HG02678 (cell line): ENCODE results near the gene CSHL1.
"Not testable (repeated sequence)": the region's sequence is repeated elsewhere in the genome, so short reads cannot be mapped to it uniquely, and the experiment has no call there.

Experiments used
- ATAC-seq: cut with Tn5 transposase; IDR thresholded peaks from one replicate; pipeline ENCODE4 v1.9.1; 2021; ENCODE audit warnings: mild to moderate bottlenecking, moderate library complexity; ENCODE audit not compliant: unreplicated experiment

The CSHL1 gene

GRCh38 chr17:63892316-63893037 lies 18.6 kb downstream of the CSHL1 start:
- not testable (repeated sequence) for ATAC-seq

DNA sequence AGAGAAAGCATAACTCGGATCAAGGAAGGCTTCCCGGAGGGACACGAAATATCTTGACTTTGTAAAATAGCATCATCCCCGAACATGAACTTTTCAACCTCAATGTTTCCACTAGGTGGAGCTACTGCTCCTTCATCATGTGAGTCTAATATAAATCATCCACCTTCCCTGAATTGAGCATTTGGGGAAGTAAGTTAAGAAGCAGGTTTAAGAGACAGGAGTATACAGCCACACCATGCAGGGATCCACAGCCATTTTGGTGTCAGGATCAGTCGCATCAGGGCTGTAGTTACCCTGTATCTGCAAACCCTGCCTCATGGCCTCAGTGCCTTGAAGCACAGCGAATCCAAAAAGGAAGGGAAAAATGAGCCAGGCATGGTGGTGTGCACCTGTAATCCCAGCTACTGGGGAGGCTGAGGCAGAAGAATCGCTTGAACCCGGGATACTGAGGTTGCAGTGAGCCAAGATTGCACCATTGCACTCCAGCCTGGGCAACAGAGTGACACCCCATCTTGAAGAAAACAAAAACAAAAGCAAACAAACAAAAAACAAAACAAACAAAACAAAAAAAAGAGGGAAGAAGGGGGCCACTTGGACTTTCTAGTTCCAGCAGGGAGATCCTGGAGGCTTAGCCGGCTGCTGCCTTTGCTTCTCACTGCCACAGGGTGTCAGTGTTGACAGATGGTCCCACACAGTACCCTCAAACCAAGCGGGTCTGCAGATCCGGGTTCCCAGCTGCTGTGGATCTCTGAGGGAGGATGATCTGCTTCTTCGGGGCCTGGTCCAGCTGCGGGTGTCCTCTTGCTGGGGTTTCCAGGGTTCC lies 21.8 kb downstream of the CSHL1 start:
- not testable (repeated sequence) for ATAC-seq

GRCh38 chr17:63885119-63885518 lies 25.9 kb downstream of the CSHL1 start:
- ATAC-seq: not testable (repeated sequence)

GRCh38 chr17:63882626-63883126 lies 28.4 kb downstream of the CSHL1 start:
- not testable (repeated sequence) for ATAC-seq

DNA sequence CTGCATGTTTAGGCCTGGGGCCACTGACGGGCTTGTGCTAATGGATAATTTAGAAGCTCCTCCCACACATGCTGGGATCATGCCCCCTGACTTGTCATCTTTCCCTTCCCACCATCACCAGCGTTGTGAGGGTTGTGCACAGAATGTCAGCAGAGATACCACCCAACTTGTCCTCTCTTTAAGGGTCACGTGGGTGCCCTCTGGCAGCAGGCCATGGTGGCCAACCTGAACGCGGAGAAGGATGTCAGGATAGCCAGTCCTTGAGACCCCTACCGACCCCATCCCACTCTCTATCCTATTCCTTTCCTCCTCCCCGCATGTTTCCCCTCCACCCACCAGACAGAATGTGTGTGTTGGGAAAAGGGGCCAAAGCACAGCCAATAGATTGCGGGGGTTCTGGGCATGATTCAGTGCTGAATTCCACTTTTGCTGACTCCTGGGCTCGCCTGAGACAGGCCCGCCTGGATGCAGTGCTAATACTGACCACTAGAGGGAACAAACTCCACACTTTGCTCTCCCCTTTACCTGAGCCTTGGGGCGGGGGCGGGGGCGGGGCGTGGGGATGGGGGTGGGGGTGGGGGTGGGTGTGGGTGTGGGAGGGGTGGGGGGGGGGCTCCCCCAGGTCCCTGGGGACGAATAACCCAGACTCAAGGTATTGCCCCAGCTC lies 29.0 kb downstream of the CSHL1 start, which contains the start of gene GH2:
GH2 (minus strand) TSS at position 10 of the 667 bp plus-strand sequence. CDS start 143 bp downstream, outside the sequence.
- no peak for ATAC-seq

DNA sequence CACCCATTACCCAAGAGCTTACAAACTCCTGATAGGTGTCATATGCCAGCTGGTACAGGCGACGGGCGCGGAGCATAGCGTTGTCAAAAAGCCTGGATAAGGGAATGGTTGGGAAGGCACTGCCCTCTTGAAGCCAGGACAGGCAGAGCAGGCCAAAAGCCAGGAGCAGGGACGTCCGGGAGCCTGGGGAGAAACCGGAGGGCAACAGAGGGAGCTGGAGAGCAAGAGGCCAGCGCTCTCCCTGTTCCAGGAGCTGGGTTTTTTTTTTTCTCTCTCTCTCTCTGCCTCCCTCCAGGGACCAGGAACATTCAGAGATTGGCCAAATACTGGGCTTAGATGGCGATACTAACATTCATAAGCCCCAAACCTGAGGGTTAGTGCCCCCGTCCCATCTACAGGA lies 29.7 kb downstream of the CSHL1 start:
- not testable (repeated sequence) for ATAC-seq

- ATAC-seq: no peak
These were observed 30.4 kb downstream of the CSHL1 start for GRCh38 chr17:63880706-63881105.

GRCh38 chr17:63878413-63878812 lies 32.6 kb downstream of the CSHL1 start:
- ATAC-seq: not testable (repeated sequence)

DNA sequence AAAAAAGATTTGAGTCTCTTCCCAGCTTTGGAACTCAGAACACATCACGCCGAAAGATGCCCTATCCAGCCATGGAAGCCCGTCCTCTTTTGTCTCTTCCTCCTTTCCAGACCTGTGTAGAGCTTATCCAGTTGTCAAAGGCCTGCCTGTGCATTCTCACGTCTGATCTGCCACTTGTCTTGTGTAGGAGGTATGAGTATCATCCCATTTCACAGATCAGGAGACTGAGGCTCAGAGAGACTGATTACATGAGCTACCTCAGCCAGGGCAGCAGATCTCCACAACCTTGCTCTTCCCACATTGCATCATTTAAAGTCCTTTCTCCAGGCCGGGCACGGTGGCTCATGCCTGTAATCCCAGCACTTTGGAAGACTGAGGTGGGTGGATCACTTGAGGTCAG lies 36.4 kb downstream of the CSHL1 start:
- not testable (repeated sequence) for ATAC-seq

GRCh38 chr17:63874061-63874626 lies 36.9 kb downstream of the CSHL1 start:
- ATAC-seq: not testable (repeated sequence)

- not testable (repeated sequence) for ATAC-seq
These were observed 37.5 kb downstream of the CSHL1 start, which contains the start of gene CSH2 for GRCh38 chr17:63873577-63873976. Gene CSH2, minus strand, starts transcription at chr17:63873677. Its CDS starts 63 bp downstream, at chr17:63873614.

DNA sequence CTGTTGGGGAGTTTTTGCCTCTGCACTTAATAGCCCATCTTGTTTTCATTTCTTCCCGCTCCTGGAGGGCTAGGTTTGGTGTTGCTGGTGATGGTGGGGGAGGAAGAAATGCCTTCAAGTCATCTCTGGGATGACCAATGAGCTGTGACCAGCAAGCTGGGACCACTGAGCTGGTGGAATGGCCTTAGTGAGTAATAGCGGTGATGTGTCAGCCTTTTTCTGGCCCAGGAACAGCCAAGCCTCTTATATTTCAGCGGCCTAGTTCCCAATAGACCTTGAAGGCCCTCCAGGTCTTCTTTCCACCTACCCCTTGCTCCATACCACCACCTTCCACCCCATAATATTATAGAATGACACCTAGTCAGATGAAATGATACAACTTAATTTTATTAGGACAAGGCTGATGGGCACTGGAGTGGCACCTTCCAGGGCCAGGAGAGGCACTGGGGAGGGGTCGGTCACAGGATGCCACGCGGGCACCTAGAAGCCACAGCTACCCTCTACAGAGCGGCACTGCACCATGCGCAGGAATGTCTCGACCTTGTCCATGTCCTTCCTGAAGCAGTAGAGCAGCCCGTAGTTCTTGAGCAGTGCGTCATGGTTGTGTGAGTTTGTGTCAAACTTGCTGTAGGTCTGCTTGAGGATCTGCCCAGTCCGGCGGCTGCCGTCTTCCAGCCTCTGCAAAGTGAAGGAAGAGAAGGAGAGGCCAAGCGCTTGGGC lies 39.3 kb downstream of the CSHL1 start:
- ATAC-seq: not testable (repeated sequence)

- not testable (repeated sequence) for ATAC-seq
These were observed 40.8 kb downstream of the CSHL1 start for GRCh38 chr17:63870292-63870665.

- ATAC-seq: not testable (repeated sequence)
These were observed 41.4 kb downstream of the CSHL1 start for GRCh38 chr17:63869491-63870291.

DNA sequence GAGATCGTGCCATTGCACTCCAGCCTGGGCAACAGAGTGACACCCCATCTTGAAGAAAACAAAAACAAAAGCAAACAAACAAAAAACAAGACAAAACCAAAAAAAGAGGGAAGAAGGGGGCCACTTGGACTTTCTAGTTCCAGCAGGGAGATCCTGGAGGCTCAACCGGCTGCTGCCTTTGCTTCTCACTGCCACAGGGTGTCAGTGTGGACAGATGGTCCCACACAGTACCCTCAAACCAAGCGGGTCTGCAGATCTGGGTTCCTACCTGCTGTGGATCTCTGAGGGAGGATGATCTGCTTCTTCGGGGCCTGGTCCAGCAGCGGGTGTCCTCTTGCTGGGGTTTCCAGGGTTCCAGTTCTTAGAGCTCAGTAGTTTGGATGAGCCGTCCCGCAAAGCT lies 44.4 kb downstream of the CSHL1 start:
- ATAC-seq: not testable (repeated sequence)
